GM18502 (cell line): Measurements from ENCODE around the gene PTPN20.
"Not testable (repeated sequence)": the region's sequence is repeated elsewhere in the genome, so short reads cannot be mapped to it uniquely, and the experiment has no call there.

Source experiments
- ATAC-seq: cut with Tn5 transposase; IDR thresholded peaks from one replicate; pipeline ENCODE4 v1.9.1; 2021; ENCODE audit warnings: mild to moderate bottlenecking; ENCODE audit not compliant: unreplicated experiment, poor library complexity

The PTPN20 gene

GRCh38 chr10:46948687-46949518, 37.7 kb downstream of the PTPN20 start:
- not testable (repeated sequence) for ATAC-seq

- not testable (repeated sequence) for ATAC-seq
Observed at GRCh38 chr10:46952540-46952939, 41.3 kb downstream of the PTPN20 start.

- not testable (repeated sequence) for ATAC-seq
Observed at GRCh38 chr10:46960742-46961141, 49.5 kb downstream of the PTPN20 start.

- not testable (repeated sequence) for ATAC-seq
Observed at GRCh38 chr10:46963356-46963755, 52.1 kb downstream of the PTPN20 start.

GRCh38 chr10:46967013-46967412, 55.8 kb downstream of the PTPN20 start:
- ATAC-seq: not testable (repeated sequence)

GRCh38 chr10:46980223-46980622, 69.0 kb downstream of the PTPN20 start:
- not testable (repeated sequence) for ATAC-seq

GRCh38 chr10:46987233-46987924, 76.2 kb downstream of the PTPN20 start:
- peak; percentile 94 for ATAC-seq

- ATAC-seq: no peak
Observed at GRCh38 chr10:46992803-46993561, 81.8 kb downstream of the PTPN20 start.

- no peak for ATAC-seq
Observed at GRCh38 chr10:46995234-46995633, 84.0 kb downstream of the PTPN20 start.

GRCh38 chr10:46998192-46998591, 87.0 kb downstream of the PTPN20 start:
- ATAC-seq: no peak

GRCh38 chr10:46998595-46998994, 87.4 kb downstream of the PTPN20 start:
- ATAC-seq: no peak

- ATAC-seq: no peak
Observed at GRCh38 chr10:46999217-46999616, 88.0 kb downstream of the PTPN20 start.

- no peak for ATAC-seq
Observed at GRCh38 chr10:47008769-47009168, 97.5 kb downstream of the PTPN20 start.

- no peak for ATAC-seq
Observed at GRCh38 chr10:47009215-47009838, 98.1 kb downstream of the PTPN20 start.

- no peak for ATAC-seq
Observed at GRCh38 chr10:47010036-47010435, 98.8 kb downstream of the PTPN20 start.

GRCh38 chr10:47012214-47012613, 101.0 kb downstream of the PTPN20 start:
- no peak for ATAC-seq

GRCh38 chr10:47013507-47014154, 102.4 kb downstream of the PTPN20 start:
- no peak for ATAC-seq

GRCh38 chr10:47015404-47015803, 104.2 kb downstream of the PTPN20 start:
- no peak for ATAC-seq

- ATAC-seq: no peak
Observed at GRCh38 chr10:47016564-47016963, 105.3 kb downstream of the PTPN20 start.
